Measurements from ENCODE around the gene OR7C1. TPM values are rescaled to one million over a fixed set of nuclear protein-coding genes. Genes with fewer than 3 reads are reported as not detected.
"Not testable (repeated sequence)": the region's sequence is repeated elsewhere in the genome, so short reads cannot be mapped to it uniquely, and the experiment has no call there.

Gene OR7C1
- total and polyA plus RNA-seq, 4 donors = 0.13 TPM; not detected in 3

GRCh38 chr19:14780622-14781225 is 54.3 kb downstream of the OR7C1 start:
- H3K4me1 ChIP-seq (ENCODE audit: control insufficient read depth in 1 of 2, insufficient read depth in 2 of 2, low read length in 2 of 2); ATAC-seq (ENCODE audit: low FRiP score); H3K27ac ChIP-seq (ENCODE audit: low read depth in 1 of 2, low read length in 2 of 2); H3K27me3 ChIP-seq (ENCODE audit: control insufficient read depth in 1 of 2, insufficient read depth in 2 of 2, low read length in 1 of 2); H3K4me3 ChIP-seq (ENCODE audit: low read length in 2 of 2); H3K9me3 ChIP-seq (ENCODE audit: control insufficient read depth, low read length); intact Hi-C loops (cut with DNase I); H3K36me3 ChIP-seq (ENCODE audit: control insufficient read depth in 1 of 2, insufficient read depth in 2 of 2, low read length in 1 of 2): not testable (repeated sequence)
- peak in 1 of 2 donors; percentile 22 for DNase-seq
- 72 to 76% methylated on average over 14 of the region's 14 CpGs for WGBS, 2 donors

DNA sequence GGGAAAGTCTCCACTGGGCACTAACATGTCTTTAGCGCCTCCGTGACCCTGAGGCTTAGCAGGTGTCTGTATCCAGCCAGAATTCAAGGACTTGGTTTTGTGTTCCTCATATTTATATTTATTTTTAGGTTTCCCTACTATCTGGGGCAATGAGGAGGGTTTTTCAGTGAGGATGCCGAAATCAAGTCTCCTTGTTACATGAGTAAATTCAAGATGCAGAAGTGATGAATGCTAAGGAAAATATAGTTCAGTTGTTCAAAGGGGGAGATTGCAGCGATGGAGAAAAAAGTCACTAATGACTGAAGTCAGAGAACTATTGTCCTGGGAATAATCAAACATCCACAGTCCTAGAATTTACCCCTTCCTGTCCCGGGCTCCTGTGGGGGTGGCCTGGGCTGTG is 55.8 kb downstream of the OR7C1 start:
- H3K27ac ChIP-seq (ENCODE audit: low read depth in 1 of 2, low read length in 2 of 2) = no peak overlapping the region
- H3K9me3 ChIP-seq (ENCODE audit: control insufficient read depth, low read length) = peaks cover 2% of the 10 kb centered on the region
- DNase-seq = no peak
- intact Hi-C loops (cut with DNase I) = no loop called here
- no peaks in the 10 kb centered on the region for H3K36me3 ChIP-seq (ENCODE audit: control insufficient read depth in 1 of 2, insufficient read depth in 2 of 2, low read length in 1 of 2)
- no peak overlapping the region for H3K4me3 ChIP-seq (ENCODE audit: low read length in 2 of 2)
- ATAC-seq (ENCODE audit: low FRiP score) = no peak
- no peaks in the 10 kb centered on the region for H3K27me3 ChIP-seq (ENCODE audit: control insufficient read depth in 1 of 2, insufficient read depth in 2 of 2, low read length in 1 of 2)
- WGBS, 2 donors = 35 to 36% methylated on average over 5 of the region's 5 CpGs
- H3K4me1 ChIP-seq (ENCODE audit: control insufficient read depth in 1 of 2, insufficient read depth in 2 of 2, low read length in 2 of 2) = no peaks in the 10 kb centered on the region

- H3K9me3 ChIP-seq (ENCODE audit: control insufficient read depth, low read length); intact Hi-C loops (cut with DNase I); H3K27ac ChIP-seq (ENCODE audit: low read depth in 1 of 2, low read length in 2 of 2); H3K36me3 ChIP-seq (ENCODE audit: control insufficient read depth in 1 of 2, insufficient read depth in 2 of 2, low read length in 1 of 2); H3K4me1 ChIP-seq (ENCODE audit: control insufficient read depth in 1 of 2, insufficient read depth in 2 of 2, low read length in 2 of 2); ATAC-seq (ENCODE audit: low FRiP score); H3K27me3 ChIP-seq (ENCODE audit: control insufficient read depth in 1 of 2, insufficient read depth in 2 of 2, low read length in 1 of 2); H3K4me3 ChIP-seq (ENCODE audit: low read length in 2 of 2): not testable (repeated sequence)
- DNase-seq = peak in 1 of 2 donors; percentile 20
- WGBS, 2 donors = 63 to 64% methylated on average over 12 of the region's 12 CpGs
Measured at GRCh38 chr19:14778110-14778845, 56.7 kb downstream of the OR7C1 start, which contains the start of gene ADGRE2. Gene ADGRE2 (minus strand): TSS chr19:14778560. CDS start chr19:14776756, 1,804 bp downstream.

- H3K4me1 ChIP-seq (ENCODE audit: control insufficient read depth in 1 of 2, insufficient read depth in 2 of 2, low read length in 2 of 2); H3K27ac ChIP-seq (ENCODE audit: low read depth in 1 of 2, low read length in 2 of 2); H3K27me3 ChIP-seq (ENCODE audit: control insufficient read depth in 1 of 2, insufficient read depth in 2 of 2, low read length in 1 of 2); H3K4me3 ChIP-seq (ENCODE audit: low read length in 2 of 2); H3K9me3 ChIP-seq (ENCODE audit: control insufficient read depth, low read length); ATAC-seq (ENCODE audit: low FRiP score); intact Hi-C loops (cut with DNase I); H3K36me3 ChIP-seq (ENCODE audit: control insufficient read depth in 1 of 2, insufficient read depth in 2 of 2, low read length in 1 of 2): not testable (repeated sequence)
- DNase-seq = peak in 1 of 2 donors; percentile 1
- WGBS, 2 donors = 92% methylated on average over 4 of the region's 4 CpGs
Measured at GRCh38 chr19:14777645-14778044, 57.3 kb downstream of the OR7C1 start.

DNA sequence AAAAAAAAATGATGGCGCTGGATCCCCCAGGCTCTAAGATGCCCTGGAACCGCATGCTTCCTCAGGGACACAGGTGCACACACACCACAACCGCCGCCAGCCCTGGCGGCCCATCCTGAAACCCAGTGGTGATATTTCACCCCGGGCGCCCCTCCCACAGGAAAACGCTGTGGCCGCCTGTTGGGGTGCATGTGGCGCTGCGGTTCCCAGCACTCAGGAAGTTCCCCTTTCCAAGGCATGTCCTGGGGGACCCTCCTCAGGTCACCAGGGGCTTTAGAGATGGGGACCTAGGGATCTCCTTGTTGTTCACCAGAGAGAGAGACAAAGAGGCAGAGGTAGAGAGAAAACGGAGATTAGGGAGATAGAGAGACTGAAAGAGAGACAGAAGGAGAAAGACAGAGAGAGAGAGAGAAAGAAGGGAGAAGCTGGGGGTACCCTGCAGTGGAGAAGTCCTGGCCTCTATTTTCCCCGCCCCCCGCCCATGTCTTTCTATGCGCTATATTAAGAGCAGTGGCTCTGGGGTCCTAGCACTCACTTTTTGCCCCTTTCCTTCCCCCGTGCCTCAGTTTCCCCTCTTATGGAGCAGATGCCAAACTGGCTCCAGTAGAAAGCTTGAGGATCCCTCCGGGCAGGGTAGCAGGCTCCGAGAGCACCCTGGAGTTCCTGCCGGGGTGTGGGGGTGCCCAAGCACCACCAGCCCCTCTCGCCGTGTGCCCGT is 59.0 kb downstream of the OR7C1 start:
- intact Hi-C loops (cut with DNase I) = no loop called here

DNA sequence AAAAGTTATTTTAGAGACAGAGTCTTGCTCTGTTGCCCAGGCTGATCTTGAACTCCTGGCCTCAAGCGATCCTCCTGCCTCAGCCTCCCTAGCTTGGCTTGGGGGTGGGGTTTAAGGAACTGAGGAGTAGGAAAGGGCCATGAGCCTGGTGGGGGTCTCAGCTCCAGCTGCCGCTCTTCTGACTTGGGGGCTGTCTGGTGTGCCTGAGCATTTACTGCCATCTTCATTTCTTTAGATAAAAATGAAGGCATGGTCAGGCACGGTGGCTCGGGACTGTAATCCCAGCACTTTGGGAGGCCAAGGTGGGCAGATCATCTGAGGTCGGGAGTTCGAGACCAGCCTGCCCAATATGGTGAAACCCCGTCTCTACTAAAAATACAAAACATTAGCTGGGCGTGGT is 59.7 kb downstream of the OR7C1 start:
- H3K36me3 ChIP-seq (ENCODE audit: control insufficient read depth in 1 of 2, insufficient read depth in 2 of 2, low read length in 1 of 2); H3K4me1 ChIP-seq (ENCODE audit: control insufficient read depth in 1 of 2, insufficient read depth in 2 of 2, low read length in 2 of 2); ATAC-seq (ENCODE audit: low FRiP score); intact Hi-C loops (cut with DNase I); H3K4me3 ChIP-seq (ENCODE audit: low read length in 2 of 2); H3K27ac ChIP-seq (ENCODE audit: low read depth in 1 of 2, low read length in 2 of 2); H3K27me3 ChIP-seq (ENCODE audit: control insufficient read depth in 1 of 2, insufficient read depth in 2 of 2, low read length in 1 of 2); H3K9me3 ChIP-seq (ENCODE audit: control insufficient read depth, low read length): not testable (repeated sequence)
- DNase-seq = peak in 1 of 2 donors; percentile 34
- 78 to 81% methylated on average over 8 of the region's 8 CpGs for WGBS, 2 donors

More for the DNA sequence above, 59.0 kb downstream of the OR7C1 start:
- H3K4me3 ChIP-seq (ENCODE audit: low read length in 2 of 2) = no peak overlapping the region
- H3K36me3 ChIP-seq (ENCODE audit: control insufficient read depth in 1 of 2, insufficient read depth in 2 of 2, low read length in 1 of 2) = no peaks in the 10 kb centered on the region
- H3K4me1 ChIP-seq (ENCODE audit: control insufficient read depth in 1 of 2, insufficient read depth in 2 of 2, low read length in 2 of 2) = no peaks in the 10 kb centered on the region
- WGBS, 2 donors = 5 to 6% methylated on average over 20 to 22 of the region's 22 CpGs
- no peak overlapping the region for H3K27ac ChIP-seq (ENCODE audit: low read depth in 1 of 2, low read length in 2 of 2)
- no peaks in the 10 kb centered on the region for H3K27me3 ChIP-seq (ENCODE audit: control insufficient read depth in 1 of 2, insufficient read depth in 2 of 2, low read length in 1 of 2)
- DNase-seq = peak in 1 of 2 donors; percentile 74
- ATAC-seq (ENCODE audit: low FRiP score) = no peak
- peaks cover 2% of the 10 kb centered on the region for H3K9me3 ChIP-seq (ENCODE audit: control insufficient read depth, low read length)

DNA sequence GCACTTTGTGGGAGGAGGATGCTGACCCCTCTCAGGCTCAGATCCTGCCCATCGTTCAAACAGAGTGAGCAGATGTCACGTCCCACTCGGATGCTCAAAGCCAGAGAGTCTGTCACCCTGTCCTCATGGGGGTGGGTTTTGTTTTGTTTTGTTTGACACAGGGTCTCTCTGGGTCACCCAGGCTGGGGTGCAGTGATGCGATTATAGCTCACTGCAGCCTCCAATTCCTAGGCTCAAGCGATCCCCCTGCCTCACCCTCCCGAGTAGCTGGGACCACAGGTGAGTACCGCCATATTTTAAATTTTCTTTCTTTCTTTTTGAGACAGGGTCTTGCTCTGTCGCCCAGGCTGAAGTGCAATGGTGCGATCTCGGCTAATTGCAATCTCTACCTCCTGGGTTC is 60.6 kb downstream of the OR7C1 start:
- intact Hi-C loops (cut with DNase I) = no loop called here
- DNase-seq = peak in 1 of 2 donors; percentile 5
- no peaks in the 10 kb centered on the region for H3K27me3 ChIP-seq (ENCODE audit: control insufficient read depth in 1 of 2, insufficient read depth in 2 of 2, low read length in 1 of 2)
- H3K36me3 ChIP-seq (ENCODE audit: control insufficient read depth in 1 of 2, insufficient read depth in 2 of 2, low read length in 1 of 2) = no peaks in the 10 kb centered on the region
- H3K27ac ChIP-seq (ENCODE audit: low read depth in 1 of 2, low read length in 2 of 2) = no peak overlapping the region
- H3K9me3 ChIP-seq (ENCODE audit: control insufficient read depth, low read length) = peaks cover 2% of the 10 kb centered on the region
- WGBS, 2 donors = 66 to 71% methylated on average over 10 of the region's 10 CpGs
- no peaks in the 10 kb centered on the region for H3K4me1 ChIP-seq (ENCODE audit: control insufficient read depth in 1 of 2, insufficient read depth in 2 of 2, low read length in 2 of 2)
- no peak overlapping the region for H3K4me3 ChIP-seq (ENCODE audit: low read length in 2 of 2)
- ATAC-seq (ENCODE audit: low FRiP score) = no peak

DNA sequence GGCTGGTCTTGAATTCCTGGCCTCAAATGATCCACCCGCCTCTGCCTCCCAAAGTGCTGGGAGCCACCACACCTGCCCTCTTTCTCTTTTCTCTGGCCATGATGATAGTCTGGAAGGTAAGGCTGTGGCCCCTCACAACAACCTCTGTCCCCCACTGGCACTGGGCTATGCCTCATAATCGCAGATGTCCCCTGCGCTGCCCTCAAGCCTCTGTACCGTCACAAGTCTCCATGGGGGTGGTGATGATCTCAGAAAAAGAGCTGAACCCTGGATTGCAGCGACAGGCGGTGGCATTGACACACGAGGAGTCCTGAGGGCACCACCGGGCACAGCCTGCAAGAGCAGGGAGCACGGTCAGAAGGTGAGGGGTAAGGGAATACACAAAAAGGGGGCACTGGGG is 61.3 kb downstream of the OR7C1 start:
- H3K4me1 ChIP-seq (ENCODE audit: control insufficient read depth in 1 of 2, insufficient read depth in 2 of 2, low read length in 2 of 2); ATAC-seq (ENCODE audit: low FRiP score); intact Hi-C loops (cut with DNase I); H3K9me3 ChIP-seq (ENCODE audit: control insufficient read depth, low read length); H3K36me3 ChIP-seq (ENCODE audit: control insufficient read depth in 1 of 2, insufficient read depth in 2 of 2, low read length in 1 of 2); H3K27me3 ChIP-seq (ENCODE audit: control insufficient read depth in 1 of 2, insufficient read depth in 2 of 2, low read length in 1 of 2); H3K27ac ChIP-seq (ENCODE audit: low read depth in 1 of 2, low read length in 2 of 2); H3K4me3 ChIP-seq (ENCODE audit: low read length in 2 of 2): not testable (repeated sequence)
- peak in 1 of 2 donors; percentile 43 for DNase-seq
- 72 to 76% methylated on average over 8 to 9 of the region's 9 CpGs for WGBS, 2 donors

All from aorta (tissue), 5 donors.